GM12878 (cell line): ENCODE data around the gene EIF6. TPM values are rescaled to one million over a fixed set of nuclear protein-coding genes. Genes with fewer than 3 reads are reported as not detected.

Experiments used
- ATAC-seq: fragments of 200-7000 bp; cut with Tn5 transposase; 3 replicates; pipeline ENCODE4 v1.9.1; 2020; ENCODE audit warnings: mild to moderate bottlenecking, moderate library complexity
- BruUV-seq: library from RNA; stranded (reverse); fragments of 400-500 nt; replicated peaks from 2 replicates; lab custom pipeline; 2021; lab: Mats Ljungman, UMichigan
- CTCF ChIA-PET: fragments of 300-600 bp; sonication (Branson Sonifier 250); formaldehyde crosslinking; extraction: SDS; loops from one replicate; lab custom pipeline; 2021; ENCODE audit warnings: inconsistent platforms; lab: Yijun Ruan, JAX
- POLR2A ChIA-PET: fragments of 350-600 bp; formaldehyde crosslinking; extraction: SDS; loops from one replicate; lab custom pipeline; 2021; ENCODE audit warnings: inconsistent platforms; lab: Charles Lee
- RAD21 ChIA-PET: fragments of 300-600 bp; sonication (Branson Sonifier 250); formaldehyde crosslinking; loops from one replicate; lab custom pipeline; 2023; ENCODE audit warnings: antibody characterized with exemption; ENCODE audit not compliant: unreplicated experiment; lab: Charles Lee
- SMC1A ChIA-PET: fragments of 300-600 bp; sonication (Branson Sonifier 250); formaldehyde crosslinking; loops from one replicate; lab custom pipeline; 2023; ENCODE audit not compliant: unreplicated experiment, uncharacterized antibody; lab: Charles Lee
- DNase-seq: peaks from one replicate; pipeline ENCODE4 v3.0.0-alpha.2; 2011; ENCODE audit warnings: low read depth, low spot score
- FAIRE-seq: peaks from 3 replicates; lab custom pipeline; 2011; peaks lifted over from hg19 to GRCh38; lab: Jason Lieb, UNC
- H2AFZ ChIP-seq: 2 replicates; pipeline ENCODE4 v1.6.0; 2011; ENCODE audit warnings: low read depth, low read length, control low read depth; ENCODE audit not compliant: control insufficient read depth
- H3K27ac ChIP-seq: 2 replicates; pipeline ENCODE4 v1.5.1; 2011; ENCODE audit warnings: control low read depth; ENCODE audit not compliant: control insufficient read depth, insufficient read depth
- H3K27me3 ChIP-seq, 2 experiments: replicated peaks in 1 of 2; 2 replicates each; pipeline versions ENCODE4 v1.6.0 to v1.6.1; 2011; ENCODE audit warnings: low read length in 1 of 2; ENCODE audit not compliant: control insufficient read depth in 2 of 2, insufficient read depth in 2 of 2
- H3K36me3 ChIP-seq, 2 experiments: 2 replicates each; pipeline ENCODE4 v1.5.1; 2011; ENCODE audit warnings: low read length in 1 of 2; ENCODE audit not compliant: control insufficient read depth in 2 of 2, insufficient read depth in 2 of 2
- H3K4me1 ChIP-seq: 2 replicates; pipeline ENCODE4 v1.6.1; 2011; ENCODE audit warnings: mild to moderate bottlenecking, low read length, moderate library complexity, mixed read lengths; ENCODE audit not compliant: control insufficient read depth, insufficient read depth
- H3K4me2 ChIP-seq: 2 replicates; pipeline ENCODE4 v1.6.0; 2011; ENCODE audit warnings: control low read depth; ENCODE audit not compliant: control insufficient read depth, insufficient read depth
- H3K4me3 ChIP-seq: fragments of 200-600 bp; sonication (generic); 2 replicates; pipeline ENCODE4 v1.5.1; 2016
- H3K79me2 ChIP-seq: 2 replicates; pipeline ENCODE4 v1.6.0; 2011; ENCODE audit warnings: low read length; ENCODE audit not compliant: control insufficient read depth, insufficient read depth
- H3K9ac ChIP-seq: 2 replicates; pipeline ENCODE4 v1.8.0; 2011; ENCODE audit warnings: low read length, control low read depth, mixed read lengths; ENCODE audit not compliant: control insufficient read depth, insufficient read depth
- H3K9me3 ChIP-seq: replicated peaks from 3 replicates; pipeline ENCODE4 v1.5.1; 2011; ENCODE audit warnings: mild to moderate bottlenecking, low read length; ENCODE audit not compliant: control insufficient read depth, insufficient read depth
- H4K20me1 ChIP-seq: 2 replicates; pipeline ENCODE4 v1.6.0; 2011; ENCODE audit not compliant: control insufficient read depth, insufficient read depth
- CEBPZ ChIP-seq: fragments of 150-350 bp; IDR thresholded peaks from 2 replicates; pipeline ENCODE4 v1.6.1; 2016; ENCODE audit warnings: low read depth, low read length
- CHD4 ChIP-seq: fragments of 200-600 bp; sonication (generic); IDR thresholded peaks from 2 replicates; pipeline ENCODE4 v1.6.1; 2016; ENCODE audit warnings: mild to moderate bottlenecking
- E4F1 ChIP-seq: fragments of 450-650 bp; IDR thresholded peaks from 2 replicates; pipeline ENCODE4 v1.6.1; 2018; ENCODE audit warnings: borderline replicate concordance, mild to moderate bottlenecking; ENCODE audit not compliant: partially characterized antibody
- EED ChIP-seq: sonication (generic); IDR thresholded peaks from 2 replicates; pipeline ENCODE4 v1.6.1; 2016; ENCODE audit warnings: antibody characterized with exemption, low read depth
- JUND ChIP-seq: IDR thresholded peaks from 2 replicates; pipeline ENCODE4 v1.6.1; 2012; ENCODE audit warnings: low read depth, mild to moderate bottlenecking, low read length, improper control_type of control experiment, moderate library complexity
- MTA3 ChIP-seq: IDR thresholded peaks from 2 replicates; pipeline ENCODE4 v1.6.1; 2012; ENCODE audit warnings: low read length, inconsistent platforms, borderline replicate concordance
- POLR2AphosphoS5 ChIP-seq: IDR thresholded peaks from 2 replicates; pipeline ENCODE4 v1.6.1; 2011; ENCODE audit warnings: mild to moderate bottlenecking, low read length, inconsistent platforms
- SPI1 ChIP-seq: IDR thresholded peaks from 2 replicates; pipeline ENCODE4 v1.6.1; 2011; ENCODE audit warnings: low read depth, mild to moderate bottlenecking, low read length, moderate library complexity, borderline replicate concordance; ENCODE audit not compliant: insufficient read depth
- TCF12 ChIP-seq: IDR thresholded peaks from 2 replicates; pipeline ENCODE4 v1.6.1; 2011; ENCODE audit warnings: low read depth, mild to moderate bottlenecking, low read length
- TCF3 ChIP-seq: IDR thresholded peaks from 2 replicates; pipeline ENCODE4 v1.6.1; 2012; ENCODE audit warnings: low read depth, mild to moderate bottlenecking, low read length, borderline replicate concordance; ENCODE audit not compliant: insufficient read depth
- USF1 ChIP-seq: IDR thresholded peaks from 2 replicates; pipeline ENCODE4 v1.6.1; 2011; ENCODE audit warnings: borderline replicate concordance, low read depth, mild to moderate bottlenecking, moderate library complexity, mixed read lengths, low read length; ENCODE audit not compliant: insufficient read depth; ENCODE audit errors: extremely low read length
- WRNIP1 ChIP-seq: IDR thresholded peaks from 2 replicates; pipeline ENCODE4 v1.6.1; 2011; ENCODE audit warnings: low read depth, low read length, improper control_type of control experiment, borderline replicate concordance
- ZBTB4 ChIP-seq: fragments of 450-650 bp; formaldehyde crosslinking; IDR thresholded peaks from 2 replicates; pipeline ENCODE4 v1.4.0; 2022; ENCODE audit warnings: mild to moderate bottlenecking, moderate library complexity
- WGBS: methylation state at CpG from one replicate; pipeline ENCODE4 v1.1.6; 2016; ENCODE audit warnings: low lambda C conversion rate; ENCODE audit not compliant: insufficient replicate concordance, insufficient coverage; ENCODE audit errors: missing lambda C conversion rate; 5-methylcytosine and 5-hydroxymethylcytosine counted together
- in situ Hi-C: fragments of 300-500 bp; cut with MboI; formaldehyde crosslinking; loops from 9 replicates; pipeline ENCODE4 v1.14.3; 2018; ENCODE audit warnings: mixed read lengths
- intact Hi-C: fragments of 100-400 bp; cut with micrococcal nuclease; formaldehyde crosslinking; loops from one replicate; pipeline ENCODE4 v1.14.2; 2022; ENCODE audit not compliant: unreplicated experiment
- polyA plus RNA-seq, 11 experiments: library from polyadenylated mRNA; depleted of rRNA in 4 of 11; unstranded in 6 of 11; stranded (reverse) in 5 of 11; fragments of >200 nt; fragmentation: Nextera tagmentation in 4 of 11; fragmentation: Illumina TruSeq in 1 of 11; extraction: Ambion mirVana in 4 of 11; extraction: Trizol in 1 of 11; gene quantifications; 1 replicate in 1 of 11; 2 replicates in 10 of 11; pipeline versions ENCODE4 v1.2.1 to v1.2.3, GENCODE V29; 2011 to 2016; ENCODE audit warnings: inconsistent platforms in 2 of 11, missing spikeins in 2 of 11, low read depth in 1 of 11
- total RNA-seq, 4 experiments: library from RNA; depleted of rRNA in 3 of 4; stranded (reverse); fragments of >200 nt in 3 of 4; fragmentation: Illumina TruSeq in 1 of 4; extraction: Trizol in 1 of 4; gene quantifications; 2 replicates each; pipeline versions ENCODE4 v1.2.1 to v1.2.3, GENCODE V29; 2013 to 2021

The EIF6 gene
- total and polyA plus RNA-seq, 10 of the 15 experiments (the other 5 are each of a cell fraction or from before 2014, with no cell fraction given): 127 to 607 (median 197) TPM

- no peak for TF ChIP-seq MTA3
- TF ChIP-seq SPI1: no peak
- no peak for TF ChIP-seq POLR2AphosphoS5
- TF ChIP-seq TCF3: no peak
Measured at GRCh38 chr20:35295674-35296073, 11.1 kb upstream of the EIF6 start (continued).

- in situ Hi-C loops: no loop called here
- ATAC-seq (no peak), DNase-seq (no peak), FAIRE-seq (no peak)
- Histone ChIP-seq H4K20me1 (no peaks in the 10 kb centered on the region), H3K9me3 (no peaks in the 10 kb centered on the region), H3K9ac (no peak overlapping the region), H3K4me2 (no peak overlapping the region), H2AFZ (no peak overlapping the region), H3K27ac (no peak overlapping the region), H3K27me3 (no peaks in the 10 kb centered on the region), H3K36me3 (no peaks in the 10 kb centered on the region), H3K4me3 (no peak overlapping the region), H3K79me2 (no peaks in the 10 kb centered on the region), H3K4me1 (no peaks in the 10 kb centered on the region)
- no TSS peak for BruUV-seq
- ChIA-PET POLR2A (no interaction called here), RAD21 (no interaction called here), CTCF (interaction anchor here (0.9 to 1.9 kb wide), 2 partner anchors 9 to 152 kb away, joined by 3 to 5 read pairs; no protein-coding TSS in a partner anchor), SMC1A (no interaction called here)
- WGBS: 56% methylated on average over 8 of the region's 8 CpGs
- intact Hi-C loops: no loop called here
- no peak for TF ChIP-seq USF1
- no peak for TF ChIP-seq ZBTB4 (CRISPR knock-in tag)
- TF ChIP-seq WRNIP1: no peak
- TF ChIP-seq CHD4: no peak
- TF ChIP-seq E4F1: no peak
- no peak for TF ChIP-seq EED
- no peak for TF ChIP-seq JUND
- no peak for TF ChIP-seq TCF12
- no peak for TF ChIP-seq CEBPZ
Measured at GRCh38 chr20:35295058-35295457, 10.5 kb upstream of the EIF6 start.
